ENCODE data around the gene SLC16A1.
"Not testable (repeated sequence)": the region's sequence is repeated elsewhere in the genome, so short reads cannot be mapped to it uniquely, and the experiment has no call there.

SLC16A1 gene

DNA sequence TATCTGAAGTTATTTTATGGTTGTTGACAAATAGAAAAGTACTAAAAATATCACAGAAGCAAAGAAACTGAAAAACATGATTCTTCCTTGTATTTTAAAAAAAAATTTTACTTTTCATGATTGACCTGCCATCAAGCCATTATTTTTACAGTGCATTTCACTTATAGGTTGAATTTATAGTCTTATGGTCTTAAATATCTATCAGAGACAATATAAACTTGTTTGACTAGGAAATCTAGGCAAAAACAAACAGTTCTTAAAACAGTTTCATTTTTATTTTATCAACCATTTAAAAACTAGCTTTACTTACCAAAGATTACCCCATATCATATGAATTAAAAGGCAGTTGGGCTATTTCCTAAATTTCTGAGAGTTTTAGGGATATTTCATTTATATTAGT is 59.2 kb downstream of the SLC16A1 start:
- POLR2A ChIA-PET = no interaction called here
- TF ChIP-seq, protein P1, sequence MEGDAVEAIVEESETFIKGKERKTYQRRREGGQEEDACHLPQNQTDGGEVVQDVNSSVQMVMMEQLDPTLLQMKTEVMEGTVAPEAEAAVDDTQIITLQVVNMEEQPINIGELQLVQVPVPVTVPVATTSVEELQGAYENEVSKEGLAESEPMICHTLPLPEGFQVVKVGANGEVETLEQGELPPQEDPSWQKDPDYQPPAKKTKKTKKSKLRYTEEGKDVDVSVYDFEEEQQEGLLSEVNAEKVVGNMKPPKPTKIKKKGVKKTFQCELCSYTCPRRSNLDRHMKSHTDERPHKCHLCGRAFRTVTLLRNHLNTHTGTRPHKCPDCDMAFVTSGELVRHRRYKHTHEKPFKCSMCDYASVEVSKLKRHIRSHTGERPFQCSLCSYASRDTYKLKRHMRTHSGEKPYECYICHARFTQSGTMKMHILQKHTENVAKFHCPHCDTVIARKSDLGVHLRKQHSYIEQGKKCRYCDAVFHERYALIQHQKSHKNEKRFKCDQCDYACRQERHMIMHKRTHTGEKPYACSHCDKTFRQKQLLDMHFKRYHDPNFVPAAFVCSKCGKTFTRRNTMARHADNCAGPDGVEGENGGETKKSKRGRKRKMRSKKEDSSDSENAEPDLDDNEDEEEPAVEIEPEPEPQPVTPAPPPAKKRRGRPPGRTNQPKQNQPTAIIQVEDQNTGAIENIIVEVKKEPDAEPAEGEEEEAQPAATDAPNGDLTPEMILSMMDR (IDR thresholded peaks at IDR 0.05; ENCODE audit: insufficient read depth, low read length, missing control alignments) = no peak
- CTCF ChIA-PET = interaction anchor here (0.9 to 1.9 kb wide), 4 partner anchors 10 to 176 kb away, joined by 3 to 5 read pairs (median 4); partner anchors contain the start of gene LRIG2
- no peak for DNase-seq (ENCODE audit: low read depth, low spot score)
- no peak overlapping the region for H3K4me3 ChIP-seq (ENCODE audit: low read depth, low read length)

DNA sequence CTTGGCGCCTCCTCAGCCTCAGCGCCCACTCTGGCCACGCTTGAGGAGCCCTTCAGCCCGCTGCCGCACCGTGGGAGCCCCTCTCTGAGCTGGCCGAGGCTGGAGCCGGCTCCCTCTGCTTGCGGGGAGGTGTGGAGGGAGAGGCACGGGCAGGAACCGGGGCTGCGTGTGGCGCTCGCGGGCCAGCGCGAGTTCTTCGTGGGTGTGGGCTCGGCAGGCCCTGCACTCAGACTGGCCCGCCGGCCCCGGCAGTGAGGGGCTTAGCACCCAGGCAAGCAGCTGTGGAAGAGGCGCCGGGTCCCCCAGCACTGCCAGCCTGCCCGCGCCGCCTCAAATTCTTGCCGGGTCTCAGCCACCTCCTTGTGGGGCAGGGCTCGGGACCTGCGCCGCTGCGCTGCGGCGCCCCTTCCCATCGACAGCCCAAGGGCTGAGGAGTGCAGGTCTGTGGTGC is 61.4 kb downstream of the SLC16A1 start:
- ChIA-PET CTCF (interaction anchor here (6.3 kb wide), 1 partner anchor 14 kb away, joined by 54 read pairs; no protein-coding TSS in a partner anchor), POLR2A (interaction anchor here (2.2 kb wide), 1 partner anchor 61 kb away, joined by 5 read pairs; the partner anchor contains the start of gene SLC16A1)
- TF ChIP-seq, protein P1 (IDR thresholded peaks at IDR 0.05; ENCODE audit: insufficient read depth, low read length, missing control alignments) = no peak
- DNase-seq (ENCODE audit: low read depth, low spot score) = no peak
- H3K4me3 ChIP-seq (ENCODE audit: low read depth, low read length) = no peak overlapping the region

DNA sequence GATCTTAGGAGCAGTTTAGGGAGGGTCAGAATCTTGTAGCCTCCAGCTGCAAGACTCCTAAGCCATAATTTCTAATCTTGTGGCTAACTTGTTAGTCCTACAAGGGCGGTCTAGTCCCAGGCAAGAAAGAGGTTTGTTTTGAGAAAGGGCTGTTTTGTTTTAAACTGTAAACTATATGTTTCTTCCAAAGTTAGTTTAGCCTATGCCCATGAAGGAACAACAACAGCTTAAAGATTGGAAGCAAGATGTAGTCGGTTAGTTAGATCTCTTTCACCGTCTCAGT is 62.0 kb downstream of the SLC16A1 start:
- POLR2A ChIA-PET = no interaction called here
- no peak overlapping the region for H3K4me3 ChIP-seq (ENCODE audit: low read depth, low read length)
- TF ChIP-seq, protein P1 (IDR thresholded peaks at IDR 0.05; ENCODE audit: insufficient read depth, low read length, missing control alignments) = no peak
- DNase-seq (ENCODE audit: low read depth, low spot score) = no peak
- CTCF ChIA-PET = interaction anchor here (1.0 to 6.3 kb wide), 4 partner anchors 8 to 178 kb away, joined by 3 to 54 read pairs (median 7); no protein-coding TSS in a partner anchor

DNA sequence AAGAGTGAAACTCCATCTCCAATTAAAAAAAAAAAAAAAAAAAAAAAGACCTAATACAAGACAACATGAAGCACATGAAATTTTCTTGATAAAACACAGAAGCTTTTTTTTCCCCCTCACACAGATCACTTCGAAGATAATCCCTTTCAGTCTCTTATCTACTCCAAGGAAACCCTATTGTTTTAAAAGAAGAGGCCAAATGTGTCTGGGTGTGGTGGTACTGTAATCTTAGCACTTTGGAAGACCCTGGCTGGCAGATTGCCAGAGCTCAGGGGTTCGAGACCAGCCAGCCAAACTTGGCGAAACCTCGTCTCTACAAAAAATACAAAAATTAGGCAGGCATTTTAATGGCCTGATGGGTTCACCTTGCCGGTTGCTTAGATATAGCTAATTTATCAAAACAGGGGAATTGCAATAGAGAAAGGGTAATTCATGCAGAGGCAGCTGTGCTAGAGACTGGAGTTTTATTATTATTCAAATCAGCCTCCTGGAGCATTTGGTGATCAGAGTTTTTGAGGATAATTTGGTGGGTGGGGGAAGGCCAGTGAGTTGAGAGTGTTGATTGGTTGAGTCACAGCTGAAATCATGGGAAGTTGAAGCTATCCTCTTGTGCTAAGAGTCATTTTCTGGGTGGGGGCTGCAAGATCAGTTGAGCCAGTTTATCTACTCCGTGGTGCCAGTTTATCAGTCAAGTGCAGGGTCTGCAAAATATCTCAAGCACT is 62.5 kb downstream of the SLC16A1 start:
- ChIA-PET POLR2A (no interaction called here), CTCF (interaction anchor here (1.0 to 6.3 kb wide), 5 partner anchors 8 to 179 kb away, joined by 3 to 54 read pairs (median 8); partner anchors contain the start of gene LRIG2)
- no peak overlapping the region for H3K4me3 ChIP-seq (ENCODE audit: low read depth, low read length)
- no peak for DNase-seq (ENCODE audit: low read depth, low spot score)
- TF ChIP-seq, protein P1 (IDR thresholded peaks at IDR 0.05; ENCODE audit: insufficient read depth, low read length, missing control alignments) = no peak

DNA sequence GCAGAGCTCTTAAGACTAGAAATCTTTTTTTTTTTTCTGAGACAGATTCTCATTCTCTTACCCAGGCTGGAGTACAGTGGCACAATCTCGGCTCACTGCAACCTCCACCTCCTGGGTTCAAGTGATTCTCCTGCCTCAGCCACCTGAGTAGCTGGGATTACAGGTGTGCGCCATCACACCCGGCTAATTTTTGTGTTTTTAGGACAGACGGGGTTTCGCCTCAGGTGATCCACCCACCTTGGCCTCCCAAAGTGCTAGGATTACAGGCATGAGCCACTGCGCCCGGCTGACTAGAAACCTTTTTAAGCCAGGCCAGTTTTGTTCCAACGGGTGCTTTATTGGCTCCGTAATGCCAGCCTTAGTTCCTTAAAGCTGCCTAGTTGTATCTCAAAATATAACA is 66.1 kb downstream of the SLC16A1 start:
- POLR2A ChIA-PET; DNase-seq (ENCODE audit: low read depth, low spot score); H3K4me3 ChIP-seq (ENCODE audit: low read depth, low read length): not testable (repeated sequence)
- CTCF ChIA-PET = interaction anchor here (0.9 to 6.3 kb wide), 7 partner anchors 9 to 183 kb away, joined by 3 to 54 read pairs (median 6); partner anchors contain the start of gene LRIG2

DNA sequence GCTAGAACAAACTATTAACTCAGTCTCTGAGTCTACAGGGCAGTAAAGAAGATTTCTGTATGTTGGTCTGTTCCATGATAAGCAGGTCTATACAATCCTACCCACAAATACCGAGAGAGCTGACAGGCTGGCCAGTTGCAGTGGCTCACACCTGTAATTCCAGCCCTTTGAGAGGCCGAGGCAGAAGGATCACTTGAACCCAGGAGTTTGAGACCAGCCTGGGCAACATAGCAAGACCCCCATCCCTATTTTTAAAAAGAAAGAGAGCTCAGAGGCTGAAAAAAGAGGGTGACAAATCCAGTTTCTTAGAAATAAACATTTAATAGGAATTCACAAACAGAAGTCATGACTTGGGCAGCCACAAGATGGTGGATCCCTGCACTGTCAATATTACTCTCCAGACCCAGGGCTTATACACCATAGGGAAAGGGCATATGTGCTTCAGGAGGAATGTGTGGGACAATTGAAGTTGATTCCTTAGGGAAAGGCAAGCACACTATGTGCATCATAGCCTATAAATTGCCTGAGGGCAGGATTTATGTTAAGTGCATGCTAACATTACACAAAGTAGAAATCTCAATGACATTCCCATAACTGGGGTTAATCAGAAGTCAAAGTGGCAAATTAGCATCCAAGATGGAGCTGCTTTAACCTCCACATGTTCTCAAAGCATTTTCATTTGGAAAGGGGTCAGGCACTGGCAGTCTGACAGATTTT is 66.8 kb downstream of the SLC16A1 start:
- DNase-seq (ENCODE audit: low read depth, low spot score) = no peak
- H3K4me3 ChIP-seq (ENCODE audit: low read depth, low read length) = no peak overlapping the region
- TF ChIP-seq, protein P1 (IDR thresholded peaks at IDR 0.05; ENCODE audit: insufficient read depth, low read length, missing control alignments) = no peak
- ChIA-PET POLR2A (no interaction called here), CTCF (interaction anchor here (0.9 to 6.3 kb wide), 9 partner anchors 8 to 183 kb away, joined by 3 to 54 read pairs (median 5); partner anchors contain the start of gene LRIG2)
